Measurements from ENCODE around the gene FOXD4L1.
"Not testable (repeated sequence)": the region's sequence is repeated elsewhere in the genome, so short reads cannot be mapped to it uniquely, and the experiment has no call there.

FOXD4L1 gene
- 0.22 to 0.66 reads per million in 2 experiments for total RNA-seq

- DNase-seq (ENCODE audit: low read depth) = not testable (repeated sequence)
Observed at GRCh38 chr2:113498365-113498764, at the start of gene FOXD4L1. TSS of gene FOXD4L1 (plus strand) at chr2:113498665. CDS start at chr2:113499257, 592 bp downstream.

GRCh38 chr2:113465770-113466169 is 32.7 kb upstream of the FOXD4L1 start:
- DNase-seq (ENCODE audit: low read depth) = not testable (repeated sequence)

GRCh38 chr2:113476688-113477368 is 21.6 kb upstream of the FOXD4L1 start:
- DNase-seq (ENCODE audit: low read depth) = not testable (repeated sequence)

- DNase-seq (ENCODE audit: low read depth) = not testable (repeated sequence)
Observed at GRCh38 chr2:113496527-113496926, 1.9 kb upstream of the FOXD4L1 start.

GRCh38 chr2:113499019-113499885 is 787 bp downstream of the FOXD4L1 start:
- not testable (repeated sequence) for DNase-seq (ENCODE audit: low read depth)

- DNase-seq (ENCODE audit: low read depth) = not testable (repeated sequence)
Observed at GRCh38 chr2:113499886-113500722, 1.6 kb downstream of the FOXD4L1 start.

- peak; percentile 61 for DNase-seq (ENCODE audit: low read depth)
Observed at GRCh38 chr2:113500723-113501038, 2.2 kb downstream of the FOXD4L1 start.

GRCh38 chr2:113502216-113503093 is 4.0 kb downstream of the FOXD4L1 start:
- DNase-seq (ENCODE audit: low read depth) = not testable (repeated sequence)

- peak; percentile 26 for DNase-seq (ENCODE audit: low read depth)
Observed at GRCh38 chr2:113503094-113504042, 4.9 kb downstream of the FOXD4L1 start.

- DNase-seq (ENCODE audit: low read depth) = not testable (repeated sequence)
Observed at GRCh38 chr2:113504081-113504480, 5.6 kb downstream of the FOXD4L1 start.

- DNase-seq (ENCODE audit: low read depth) = not testable (repeated sequence)
Observed at GRCh38 chr2:113507394-113508140, 9.1 kb downstream of the FOXD4L1 start.

GRCh38 chr2:113508187-113508586 is 9.7 kb downstream of the FOXD4L1 start:
- DNase-seq (ENCODE audit: low read depth) = not testable (repeated sequence)

GRCh38 chr2:113510913-113511312 is 12.4 kb downstream of the FOXD4L1 start:
- not testable (repeated sequence) for DNase-seq (ENCODE audit: low read depth)

GRCh38 chr2:113511859-113512258 is 13.4 kb downstream of the FOXD4L1 start:
- DNase-seq (ENCODE audit: low read depth) = not testable (repeated sequence)

- not testable (repeated sequence) for DNase-seq (ENCODE audit: low read depth)
Observed at GRCh38 chr2:113515457-113515856, 17.0 kb downstream of the FOXD4L1 start.

- DNase-seq (ENCODE audit: low read depth) = not testable (repeated sequence)
Observed at GRCh38 chr2:113515995-113516394, 17.5 kb downstream of the FOXD4L1 start.

- not testable (repeated sequence) for DNase-seq (ENCODE audit: low read depth)
Observed at GRCh38 chr2:113517025-113517424, 18.6 kb downstream of the FOXD4L1 start.

GRCh38 chr2:113520837-113521236 is 22.4 kb downstream of the FOXD4L1 start:
- not testable (repeated sequence) for DNase-seq (ENCODE audit: low read depth)

GRCh38 chr2:113521492-113521891 is 23.0 kb downstream of the FOXD4L1 start:
- not testable (repeated sequence) for DNase-seq (ENCODE audit: low read depth)

All from T follicular helper cell (primary cell).